Liver (tissue), 3 donors: Measurements from ENCODE around the gene RGS14.

ENCODE experiments used
- CTCF ChIP-seq: fragments of 150-350 bp; IDR thresholded peaks from 2 replicates; pipeline ENCODE4 v1.5.1; 2017; ENCODE audit warnings: improper control_type of control experiment, low read depth, low read length; ENCODE audit not compliant: missing input control
- EGR1 ChIP-seq, 2 donors: IDR thresholded peaks; 2 replicates each; pipeline ENCODE4 v1.6.1; 2016 to 2018; ENCODE audit warnings: antibody characterized with exemption in 2 of 2, low read depth in 2 of 2
- TF ChIP-seq, protein P1 (sequence below): IDR thresholded peaks from 2 replicates; pipeline ENCODE4 v1.6.1; 2016; ENCODE audit warnings: antibody characterized with exemption
- donor health status: healthy.
- donor health status: healthy.

GRCh38 chr5:177334155-177334551 lies 23.6 kb upstream of the RGS14 start:
- TF ChIP-seq, protein P1, sequence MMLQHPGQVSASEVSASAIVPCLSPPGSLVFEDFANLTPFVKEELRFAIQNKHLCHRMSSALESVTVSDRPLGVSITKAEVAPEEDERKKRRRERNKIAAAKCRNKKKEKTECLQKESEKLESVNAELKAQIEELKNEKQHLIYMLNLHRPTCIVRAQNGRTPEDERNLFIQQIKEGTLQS: no peak
- TF ChIP-seq EGR1 (IDR thresholded peaks at IDR 0.05; ENCODE audit: low read depth in 2 of 2) (no peak), CTCF (no peak)
